GM18867 (cell line): ENCODE results near the gene COL9A1.

Experiments used
- ATAC-seq: cut with Tn5 transposase; IDR thresholded peaks from one replicate; pipeline ENCODE4 v1.9.1; 2021; ENCODE audit warnings: mild to moderate bottlenecking, moderate library complexity; ENCODE audit not compliant: unreplicated experiment

Gene COL9A1

DNA sequence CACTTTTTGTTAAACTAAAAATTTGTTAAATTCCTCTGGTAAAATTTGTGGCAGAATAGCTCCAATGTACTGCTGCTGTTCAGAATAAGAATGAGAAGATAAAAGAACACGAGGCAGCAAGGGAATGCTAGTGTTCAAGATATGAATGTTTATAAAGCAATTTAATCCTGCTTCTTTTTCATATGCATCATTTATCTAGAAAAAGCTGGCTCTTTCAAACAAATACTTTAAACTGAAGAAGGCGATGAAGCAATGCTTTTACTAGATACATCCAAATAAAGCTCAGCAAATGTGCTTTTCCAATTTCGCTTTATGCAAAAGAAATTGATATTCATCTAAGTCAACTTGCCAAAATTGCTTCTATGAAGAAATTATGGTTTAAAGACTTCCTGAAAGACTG is 66.5 kb downstream of the COL9A1 start:
- no peak for ATAC-seq

DNA sequence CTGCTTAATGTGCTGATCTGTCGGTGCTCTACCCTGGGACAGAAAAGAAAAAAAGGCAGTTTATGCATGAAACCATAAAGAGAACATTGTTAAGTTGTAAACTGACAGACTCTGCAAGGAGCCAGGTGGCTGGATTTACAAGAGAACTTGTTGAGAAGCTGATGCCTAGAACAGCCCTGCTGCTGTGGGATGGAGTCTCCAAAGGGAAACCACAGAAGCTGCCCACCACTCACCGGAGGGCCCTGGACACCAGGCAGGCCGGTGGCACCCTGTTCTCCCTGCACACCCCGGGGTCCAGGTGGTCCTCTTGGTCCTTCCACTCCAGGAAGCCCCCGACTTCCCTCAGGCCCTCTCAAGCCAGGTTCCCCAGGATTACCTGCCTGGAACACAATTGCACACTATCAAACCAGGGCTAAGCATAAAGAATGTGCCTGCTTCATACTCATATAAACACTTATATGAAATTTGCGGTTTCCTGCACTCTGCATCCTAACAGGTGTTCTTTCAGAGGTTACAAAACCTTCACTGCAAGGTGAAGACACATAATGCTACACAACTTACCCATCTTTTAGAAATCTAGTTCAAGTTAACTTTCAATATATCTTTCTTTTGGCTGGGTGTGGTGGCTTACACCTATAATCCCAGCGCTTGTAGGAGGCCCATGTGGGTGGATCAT is 68.2 kb downstream of the COL9A1 start:
- ATAC-seq: no peak

DNA sequence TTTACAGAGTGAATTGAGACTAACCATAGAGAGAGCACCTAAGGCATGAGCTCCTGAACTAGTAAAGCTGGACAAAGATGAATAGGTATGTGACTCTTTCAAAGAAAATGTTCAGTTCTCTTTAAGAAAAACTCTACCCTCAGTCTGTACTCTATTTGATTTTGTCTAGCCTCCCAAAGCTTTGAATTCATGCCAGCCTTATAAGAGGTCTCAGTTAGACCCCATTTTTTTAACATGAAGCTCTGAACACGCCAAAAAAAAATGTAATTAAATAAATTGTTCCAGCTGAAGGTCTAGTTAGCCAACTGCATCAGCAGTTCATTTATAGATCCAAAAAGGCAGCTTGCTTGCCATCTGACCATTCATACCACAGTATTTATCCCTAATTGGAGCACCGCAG is 71.6 kb downstream of the COL9A1 start:
- ATAC-seq: no peak

DNA sequence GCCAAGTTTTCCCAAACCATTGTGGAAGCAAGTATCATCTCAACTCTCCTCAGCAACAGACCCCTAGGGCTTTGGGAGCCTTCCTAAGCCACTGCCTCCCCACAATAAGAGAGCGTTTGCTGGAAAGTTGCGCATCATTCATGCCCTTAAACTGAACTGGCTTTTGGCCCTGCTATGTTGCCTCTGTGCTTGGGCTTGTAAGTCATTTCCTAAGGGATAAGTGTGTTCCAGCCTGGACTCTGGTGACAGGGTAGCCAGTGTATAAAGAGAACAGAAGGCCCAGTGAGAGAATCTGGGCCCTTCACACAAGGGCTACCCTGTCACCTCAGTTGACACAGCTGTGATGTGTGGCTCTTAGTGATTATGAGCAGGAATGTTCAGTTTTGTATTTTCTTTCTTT is 77.8 kb downstream of the COL9A1 start:
- no peak for ATAC-seq

DNA sequence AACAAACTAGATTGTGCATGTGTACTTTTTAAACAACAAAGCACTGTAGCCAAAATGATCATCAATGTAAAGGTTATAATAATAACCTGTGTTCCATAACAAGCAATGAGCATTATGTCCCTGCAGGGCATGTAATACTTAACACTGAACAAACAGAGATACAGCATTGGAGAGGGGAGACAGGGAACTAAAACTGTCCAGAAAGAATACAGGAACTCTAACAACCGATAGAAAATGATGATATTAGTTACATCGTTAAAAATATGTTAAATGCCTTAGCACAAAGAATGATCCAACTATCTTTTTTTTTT is 80.5 kb downstream of the COL9A1 start:
- ATAC-seq: no peak

DNA sequence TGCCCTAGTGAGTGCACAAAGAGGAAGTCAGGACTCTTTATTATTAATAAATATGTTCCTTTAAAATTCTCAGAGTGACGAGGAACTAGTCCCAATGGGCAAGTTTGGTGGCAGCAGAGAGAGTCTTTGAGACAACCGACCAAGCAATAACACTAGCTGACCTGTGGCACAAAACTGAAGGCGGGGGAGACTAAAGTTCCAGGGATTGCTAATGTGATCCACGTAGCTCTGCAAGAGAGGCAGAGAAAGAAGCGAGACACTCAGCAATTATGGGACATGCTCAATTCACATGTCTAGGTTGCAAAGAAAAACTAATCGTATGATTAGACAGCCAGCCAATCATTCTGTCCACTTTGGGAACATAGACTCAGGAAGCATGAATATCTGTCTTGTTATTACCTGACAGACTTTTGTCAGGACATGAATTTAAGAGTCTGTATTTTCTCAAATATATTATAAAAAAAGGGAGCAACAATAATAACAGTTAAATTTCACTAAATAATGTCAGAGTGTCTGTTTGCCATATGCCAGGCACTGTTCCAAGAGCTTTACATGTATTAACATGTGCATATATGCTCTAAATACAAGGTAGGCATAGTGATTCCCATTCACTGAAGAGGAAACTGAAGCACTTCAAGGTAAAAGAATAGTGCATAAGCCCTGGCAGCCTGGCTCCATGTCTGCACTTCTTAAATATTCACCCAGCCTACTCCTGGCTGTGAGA is 81.0 kb downstream of the COL9A1 start:
- ATAC-seq: no peak

DNA sequence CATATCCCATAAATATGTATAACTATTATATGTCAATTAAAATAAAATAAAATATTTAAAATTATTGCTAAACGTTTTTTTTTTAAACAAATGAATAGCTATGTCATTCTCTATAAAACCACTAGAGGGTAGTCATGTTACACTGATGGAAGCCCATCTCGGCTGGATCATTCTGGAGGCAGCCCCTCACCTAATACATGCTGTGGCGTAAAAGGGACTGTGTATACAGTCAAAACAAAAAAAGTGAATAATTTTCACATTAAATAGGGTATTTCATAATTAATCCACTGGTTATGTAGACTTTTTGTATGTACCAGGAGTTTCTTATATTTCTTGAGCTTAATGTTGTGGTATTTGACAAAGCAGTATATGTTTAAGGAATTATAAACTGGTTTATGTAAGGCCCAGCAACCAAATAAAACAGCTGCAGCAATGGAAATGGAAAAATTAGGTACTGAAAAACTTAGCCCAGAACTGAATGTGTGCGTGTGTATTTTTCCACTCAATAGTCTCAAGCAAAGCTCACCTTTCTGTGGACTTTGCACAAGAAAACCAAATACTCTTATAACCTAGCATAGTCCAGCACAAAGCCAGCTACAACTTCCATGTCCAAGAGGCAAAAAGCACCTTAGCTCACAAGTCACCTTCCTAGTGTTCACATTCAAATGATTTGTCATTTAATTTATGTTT is 81.7 kb downstream of the COL9A1 start:
- peak; percentile 69 for ATAC-seq

DNA sequence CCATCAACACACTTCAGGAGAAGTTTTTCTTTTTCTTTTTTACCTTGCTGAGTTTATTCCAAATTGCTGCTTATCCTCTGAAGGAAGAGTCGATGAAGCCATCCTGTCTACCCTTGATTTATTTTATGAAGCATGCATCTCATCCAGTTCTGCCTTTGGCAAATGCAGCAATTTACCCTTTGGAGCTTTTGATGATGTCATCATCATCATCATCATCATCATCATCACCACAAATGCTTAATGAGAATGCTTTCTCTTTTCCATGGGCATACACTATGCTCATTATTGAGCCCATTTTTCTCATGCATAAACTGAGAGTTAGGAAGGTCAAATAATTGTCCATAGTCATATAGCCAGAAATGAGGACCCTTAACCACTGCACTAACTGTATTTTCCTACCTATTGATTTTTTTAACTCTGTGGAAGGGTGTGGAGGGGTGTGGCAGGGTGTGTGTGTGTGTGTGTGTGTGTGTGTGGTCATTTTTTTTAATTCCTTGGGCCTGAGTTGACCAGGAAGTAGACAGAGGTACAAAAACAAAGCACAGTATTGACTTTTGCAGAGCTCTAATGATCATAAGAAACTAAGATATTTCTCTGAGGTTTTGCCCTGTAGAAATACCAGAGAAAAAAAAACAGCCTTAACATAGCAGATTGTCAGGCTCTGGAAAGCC is 82.8 kb downstream of the COL9A1 start:
- no peak for ATAC-seq

DNA sequence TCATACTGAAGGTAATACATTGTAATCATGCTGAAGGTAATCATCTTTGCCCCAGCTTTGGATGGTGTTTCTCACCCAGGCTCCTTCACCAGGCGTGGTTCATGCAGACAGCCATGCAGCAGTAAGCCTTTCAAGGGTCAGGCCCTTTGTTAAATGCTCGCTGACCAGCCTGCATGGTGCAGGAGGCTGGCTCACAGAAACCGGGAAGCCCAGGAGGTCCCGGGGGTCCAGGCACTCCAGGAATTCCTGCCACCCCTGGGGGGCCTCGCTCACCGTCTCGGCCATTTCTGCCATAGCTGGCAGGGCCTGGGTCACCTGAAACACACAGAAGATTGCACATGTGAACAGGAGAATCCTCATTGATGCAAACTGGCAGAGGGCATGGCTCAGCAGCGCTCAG is 86.1 kb downstream of the COL9A1 start:
- ATAC-seq: no peak

DNA sequence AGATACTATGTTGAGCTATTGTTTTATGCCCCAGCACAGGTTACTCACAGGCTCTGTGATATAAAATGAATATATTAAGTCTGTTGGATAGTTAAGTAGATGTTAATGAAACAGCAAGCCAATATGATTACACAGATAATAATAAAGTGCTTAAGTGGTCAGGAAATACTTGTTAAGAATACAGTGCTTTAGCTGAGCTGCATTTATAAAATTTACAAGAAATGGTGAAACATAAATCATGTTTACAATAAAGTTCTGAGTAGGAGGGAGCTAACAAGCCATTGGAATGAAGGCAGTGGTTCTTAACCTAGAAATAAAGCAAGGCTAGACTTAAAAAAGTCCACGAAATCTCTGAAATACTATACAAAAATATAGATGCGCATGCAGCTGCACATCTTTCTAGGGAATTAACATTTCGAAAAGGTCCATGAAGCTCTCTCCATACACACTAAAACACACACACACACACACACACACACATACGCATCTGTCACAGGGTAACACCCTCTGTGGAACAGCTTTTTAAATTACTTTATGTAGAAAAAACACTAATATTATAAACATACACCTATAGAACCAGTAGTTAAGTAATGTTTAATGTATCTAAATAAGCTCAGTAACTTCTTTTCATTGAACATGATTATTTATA is 87.3 kb downstream of the COL9A1 start:
- no peak for ATAC-seq

DNA sequence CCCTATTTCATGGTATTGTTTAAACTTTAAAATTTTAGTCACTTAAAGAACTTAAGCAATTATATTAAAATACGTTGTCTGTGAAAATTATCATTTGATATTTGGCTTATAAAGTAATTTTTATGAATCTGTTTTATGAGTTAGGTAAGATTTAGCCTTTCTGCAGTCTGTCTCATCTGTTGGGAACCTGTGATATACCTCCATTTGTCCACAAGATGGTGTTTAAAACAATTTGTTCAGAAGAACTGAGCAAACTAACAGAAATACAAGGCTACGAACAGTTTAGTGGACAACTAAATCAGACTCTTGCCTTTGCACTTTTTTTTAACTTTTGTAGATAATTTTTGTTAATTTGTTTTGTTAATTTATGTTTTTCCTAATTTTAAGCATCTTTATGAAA is 92.4 kb downstream of the COL9A1 start:
- no peak for ATAC-seq

DNA sequence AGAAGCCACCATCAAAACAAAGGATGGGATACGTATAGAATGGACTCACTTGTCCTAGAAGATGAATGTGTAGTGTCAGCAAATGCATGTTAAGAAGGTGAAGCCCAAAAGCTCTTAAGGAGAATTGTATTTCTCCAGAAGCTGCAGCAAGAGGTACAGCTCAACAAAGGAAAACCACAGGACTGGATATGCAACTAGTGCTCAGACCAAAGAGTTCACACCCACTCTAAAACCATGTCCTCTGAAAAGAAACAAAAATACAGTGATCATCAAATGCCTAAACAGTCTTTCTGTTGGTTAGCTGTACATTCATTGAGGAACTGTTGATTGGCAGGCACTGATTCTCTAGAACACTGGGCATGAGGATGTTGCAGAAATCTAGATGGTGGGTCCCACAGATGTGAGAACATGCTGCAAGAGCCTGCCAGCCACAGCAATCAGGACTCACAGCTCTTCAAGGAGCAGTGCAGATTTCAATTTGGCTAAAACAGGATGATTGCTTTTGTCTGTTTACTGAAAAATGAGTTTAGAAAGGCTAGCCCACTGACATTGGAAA is 94.6 kb downstream of the COL9A1 start:
- no peak for ATAC-seq

DNA sequence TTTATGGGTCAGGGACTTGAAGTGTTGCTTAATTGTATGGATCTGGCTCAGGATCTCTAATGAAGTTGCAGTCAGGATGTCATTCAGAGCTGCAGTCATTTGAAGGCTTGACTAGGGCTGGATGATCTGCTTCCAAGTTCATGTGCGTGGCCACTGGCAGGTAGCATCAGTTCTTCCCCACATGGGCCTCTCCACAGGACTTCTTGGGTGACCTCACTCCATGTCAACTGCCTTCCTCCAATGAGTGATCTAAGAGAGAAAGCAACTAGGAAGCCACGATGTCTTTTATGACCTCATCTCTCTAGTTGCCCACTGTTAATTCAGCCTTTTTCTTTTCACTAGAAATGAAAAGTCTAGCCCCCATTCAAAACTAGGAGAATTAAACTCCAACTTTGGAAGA is 104.1 kb downstream of the COL9A1 start:
- ATAC-seq: no peak

DNA sequence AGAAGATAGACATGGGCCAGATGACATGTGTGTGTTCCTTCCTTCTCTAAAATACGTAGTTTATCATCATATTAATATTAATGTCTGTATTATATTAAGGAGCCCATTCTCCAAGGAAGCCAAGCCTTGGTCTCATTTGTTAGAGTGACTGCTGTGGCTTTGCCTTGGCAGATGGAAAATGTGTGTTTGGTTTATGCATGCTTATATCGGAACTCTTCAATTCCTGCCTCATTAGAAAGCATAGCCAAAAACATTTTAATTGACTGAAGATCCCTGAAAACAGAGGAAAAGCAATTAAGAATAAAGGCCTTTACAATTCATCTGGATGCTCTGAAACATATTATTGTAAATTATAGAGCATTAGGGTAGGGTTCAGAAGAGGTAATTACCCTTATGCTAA is 106.4 kb downstream of the COL9A1 start:
- ATAC-seq: no peak

DNA sequence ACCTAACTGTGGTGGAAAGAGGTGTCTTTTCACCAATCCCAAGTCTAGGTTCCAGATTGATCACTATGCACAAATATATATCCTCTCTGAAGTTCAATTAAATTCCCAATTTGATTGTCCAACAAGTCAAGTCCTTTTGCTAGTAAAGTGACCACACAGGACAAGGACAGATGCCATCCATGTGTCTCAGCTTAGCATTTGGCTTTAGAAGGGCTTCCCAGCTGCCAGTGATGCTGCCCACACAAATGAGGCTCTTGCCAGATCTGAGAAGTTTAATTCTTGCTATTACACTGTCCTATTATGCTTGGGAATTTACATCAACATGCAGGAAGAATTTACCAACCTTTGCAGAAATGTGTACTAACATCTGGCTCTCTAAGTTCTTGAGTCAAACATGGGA is 108.5 kb downstream of the COL9A1 start:
- no peak for ATAC-seq

DNA sequence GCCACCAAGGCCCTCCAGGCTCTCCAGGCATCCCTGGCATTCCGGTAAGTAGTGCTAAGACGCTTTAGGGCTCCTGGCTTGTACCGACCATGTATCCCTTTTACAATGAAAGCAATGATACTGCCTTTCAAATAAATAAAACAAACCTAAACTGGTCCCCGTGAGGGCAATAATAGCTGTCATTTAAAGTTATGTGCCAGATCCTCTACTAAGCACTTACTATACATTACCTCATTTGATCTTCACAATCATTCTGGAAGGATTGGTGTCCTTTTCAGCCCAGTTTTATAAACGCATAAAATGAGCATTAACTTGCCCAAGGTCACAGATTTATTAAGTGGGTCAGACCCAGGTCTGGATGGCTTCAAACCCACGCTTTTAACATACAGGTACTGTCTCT is 114.7 kb downstream of the COL9A1 start:
- no peak for ATAC-seq

DNA sequence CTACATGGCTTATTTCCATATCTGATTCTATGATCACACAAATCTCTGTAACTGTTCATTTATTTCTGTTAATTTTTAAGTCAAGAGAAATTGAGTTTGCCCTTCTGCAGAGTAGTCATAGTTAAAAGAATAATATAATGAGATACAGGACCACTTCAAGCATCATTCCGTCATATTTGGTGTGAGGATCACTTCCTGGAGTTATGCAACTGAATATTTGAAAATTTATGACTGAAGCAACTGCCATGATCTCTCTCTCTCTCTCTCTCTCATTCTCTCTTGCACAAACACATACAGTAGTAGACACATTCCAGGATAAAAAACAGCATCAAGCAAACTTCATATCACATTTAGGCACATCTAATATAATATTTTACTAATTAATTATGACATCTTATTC is 116.4 kb downstream of the COL9A1 start:
- no peak for ATAC-seq

DNA sequence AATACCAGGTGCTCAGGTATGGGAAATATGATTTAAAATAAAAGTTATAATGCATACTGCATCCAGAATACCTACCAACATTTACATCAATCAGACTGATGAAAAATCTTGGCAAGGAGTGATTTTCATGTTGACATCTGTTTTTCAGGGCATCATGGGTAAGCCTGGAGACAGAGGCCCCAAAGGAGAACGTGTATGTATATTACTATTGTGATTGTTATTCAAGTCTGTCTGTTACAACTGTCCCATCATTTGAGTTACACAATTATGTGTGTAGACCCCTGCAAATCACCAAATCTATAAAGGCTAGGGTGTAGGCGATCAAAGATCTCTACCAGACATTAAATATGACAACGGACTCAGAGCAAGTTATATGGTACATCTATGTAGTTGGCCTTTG is 118.2 kb downstream of the COL9A1 start:
- no peak for ATAC-seq

DNA sequence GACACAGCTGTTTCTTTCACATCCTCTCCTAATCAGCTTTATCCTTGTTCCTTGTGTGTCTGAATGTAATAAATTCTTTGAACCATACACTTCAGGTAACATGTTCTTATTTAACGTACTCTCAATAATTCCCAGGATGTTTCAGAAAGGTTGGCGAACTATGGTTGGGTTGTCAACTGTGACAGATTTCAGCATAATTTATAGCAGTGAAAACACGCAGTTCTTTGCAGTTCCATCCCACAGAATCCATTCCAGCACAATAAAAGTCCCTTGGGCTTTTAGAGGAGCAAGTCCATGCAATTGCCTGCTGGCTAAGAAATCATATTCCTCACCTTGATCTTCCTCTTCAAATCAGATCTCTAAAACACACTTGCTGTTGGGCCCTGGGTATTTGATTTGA is 119.3 kb downstream of the COL9A1 start:
- ATAC-seq: no peak

DNA sequence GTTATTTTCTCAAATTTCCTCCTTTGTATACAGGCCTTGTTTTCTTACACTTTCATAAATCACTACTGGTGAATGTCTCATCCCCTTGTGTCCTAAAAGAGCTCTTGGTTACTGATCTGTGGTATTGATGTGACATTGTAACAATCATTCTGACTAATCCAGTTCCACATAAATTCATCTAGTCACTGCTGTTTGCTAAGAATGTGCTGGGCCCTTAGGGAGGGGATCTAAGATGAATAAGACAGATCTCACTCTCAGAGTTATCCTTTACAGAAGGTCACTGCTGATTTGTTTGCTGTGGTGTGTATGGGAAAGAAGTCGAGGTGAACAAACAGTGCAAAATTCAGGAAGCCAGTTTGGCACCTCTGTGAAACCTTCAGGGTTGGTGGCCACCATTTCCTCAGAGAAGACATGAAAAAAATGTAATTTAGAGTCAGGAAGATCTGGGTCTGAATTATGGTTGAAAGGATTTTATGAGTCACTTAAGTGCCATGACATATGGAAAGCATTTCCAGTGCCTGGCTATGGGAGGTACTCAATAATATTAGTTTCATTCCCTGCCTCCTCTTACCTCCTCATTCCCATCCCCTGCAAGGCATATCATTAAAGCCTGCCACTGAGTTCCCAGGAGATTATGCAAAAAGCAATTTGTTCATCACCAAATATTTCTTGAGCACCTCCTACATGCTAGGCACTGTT is 121.8 kb downstream of the COL9A1 start:
- no peak for ATAC-seq
